Measurements from ENCODE around the gene TMEM117. TPM values are rescaled to one million over a fixed set of nuclear protein-coding genes. Genes with fewer than 3 reads are reported as not detected.

TMEM117 gene
- total RNA-seq, 1 donor from 2014 or later: not detected

DNA sequence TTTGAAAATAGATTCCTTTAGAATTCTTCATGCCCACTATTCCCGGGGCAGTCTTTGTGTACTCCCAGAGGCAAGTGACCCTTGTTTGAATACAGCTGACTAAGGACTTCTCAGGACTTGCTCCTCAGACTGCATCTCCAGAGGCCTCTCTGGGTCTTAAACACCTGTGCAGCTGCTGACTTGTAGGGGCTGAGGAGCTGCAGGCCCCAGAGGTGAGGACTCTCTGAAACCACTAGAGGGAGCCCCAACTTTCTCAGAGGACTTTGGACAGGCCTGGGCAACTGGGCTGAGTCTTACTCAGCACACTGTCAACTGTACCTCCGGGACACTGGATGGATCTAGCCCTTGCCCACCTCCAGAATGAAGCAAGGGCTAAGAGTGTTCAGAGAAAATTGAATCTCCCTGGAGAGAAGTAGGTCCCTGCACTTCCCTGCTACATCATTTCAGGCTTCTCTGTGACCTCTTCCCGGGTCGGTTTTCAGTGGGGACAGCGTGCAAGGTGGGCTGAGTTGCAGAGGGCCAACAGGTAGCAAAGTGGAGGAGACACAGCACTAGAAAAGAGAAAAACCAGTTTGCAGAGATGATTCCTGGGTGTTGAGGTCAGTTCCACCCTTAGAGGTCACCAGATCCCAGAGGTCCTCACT lies 164.6 kb downstream of the TMEM117 start:
- Mint-ChIP-seq H3K4me1 (ENCODE audit: low read depth, unreplicated experiment) (no peaks in the 10 kb centered on the region), H3K4me3 (ENCODE audit: unreplicated experiment) (no peak overlapping the region), H3K36me3 (ENCODE audit: unreplicated experiment) (peaks cover 4% of the 10 kb centered on the region), H3K27me3 (ENCODE audit: unreplicated experiment) (peaks cover 5% of the 10 kb centered on the region), H3K9me3 (ENCODE audit: unreplicated experiment) (no peaks in the 10 kb centered on the region), H3K27ac (ENCODE audit: unreplicated experiment) (no peak overlapping the region)
- peak; percentile 24 for DNase-seq
- TF ChIP-seq, protein P1, sequence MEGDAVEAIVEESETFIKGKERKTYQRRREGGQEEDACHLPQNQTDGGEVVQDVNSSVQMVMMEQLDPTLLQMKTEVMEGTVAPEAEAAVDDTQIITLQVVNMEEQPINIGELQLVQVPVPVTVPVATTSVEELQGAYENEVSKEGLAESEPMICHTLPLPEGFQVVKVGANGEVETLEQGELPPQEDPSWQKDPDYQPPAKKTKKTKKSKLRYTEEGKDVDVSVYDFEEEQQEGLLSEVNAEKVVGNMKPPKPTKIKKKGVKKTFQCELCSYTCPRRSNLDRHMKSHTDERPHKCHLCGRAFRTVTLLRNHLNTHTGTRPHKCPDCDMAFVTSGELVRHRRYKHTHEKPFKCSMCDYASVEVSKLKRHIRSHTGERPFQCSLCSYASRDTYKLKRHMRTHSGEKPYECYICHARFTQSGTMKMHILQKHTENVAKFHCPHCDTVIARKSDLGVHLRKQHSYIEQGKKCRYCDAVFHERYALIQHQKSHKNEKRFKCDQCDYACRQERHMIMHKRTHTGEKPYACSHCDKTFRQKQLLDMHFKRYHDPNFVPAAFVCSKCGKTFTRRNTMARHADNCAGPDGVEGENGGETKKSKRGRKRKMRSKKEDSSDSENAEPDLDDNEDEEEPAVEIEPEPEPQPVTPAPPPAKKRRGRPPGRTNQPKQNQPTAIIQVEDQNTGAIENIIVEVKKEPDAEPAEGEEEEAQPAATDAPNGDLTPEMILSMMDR (IDR thresholded peaks at IDR 0.05; ENCODE audit: partially characterized antibody, unreplicated experiment): peak; percentile 75

DNA sequence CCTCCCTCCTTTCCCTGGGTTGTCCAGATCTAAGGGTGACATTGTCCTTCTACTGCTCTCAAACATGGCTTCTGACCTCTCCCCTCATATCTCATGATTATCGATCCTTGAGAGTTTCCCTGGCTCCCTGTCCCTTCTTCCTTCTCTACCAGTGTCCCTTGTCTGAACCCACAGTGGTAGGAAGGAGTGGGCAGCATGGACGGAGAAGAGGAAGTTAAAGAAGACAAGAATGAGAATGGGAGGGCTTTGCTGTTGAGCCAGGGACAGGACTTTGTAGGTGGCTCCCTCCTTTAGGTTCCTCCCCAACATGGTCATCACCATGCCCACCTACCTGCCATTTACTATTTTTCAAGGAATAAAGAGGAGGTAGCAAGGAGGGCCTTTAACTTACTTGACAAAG lies 166.7 kb downstream of the TMEM117 start:
- peaks cover 4% of the 10 kb centered on the region for H3K36me3 Mint-ChIP-seq (ENCODE audit: unreplicated experiment)
- TF ChIP-seq, protein P1 (IDR thresholded peaks at IDR 0.05; ENCODE audit: partially characterized antibody, unreplicated experiment): no peak
- H3K27me3 Mint-ChIP-seq (ENCODE audit: unreplicated experiment): peaks cover 5% of the 10 kb centered on the region
- DNase-seq: no peak
- H3K4me3 Mint-ChIP-seq (ENCODE audit: unreplicated experiment): no peak overlapping the region
- no peaks in the 10 kb centered on the region for H3K9me3 Mint-ChIP-seq (ENCODE audit: unreplicated experiment)
- H3K4me1 Mint-ChIP-seq (ENCODE audit: low read depth, unreplicated experiment): no peaks in the 10 kb centered on the region
- no peak overlapping the region for H3K27ac Mint-ChIP-seq (ENCODE audit: unreplicated experiment)

DNA sequence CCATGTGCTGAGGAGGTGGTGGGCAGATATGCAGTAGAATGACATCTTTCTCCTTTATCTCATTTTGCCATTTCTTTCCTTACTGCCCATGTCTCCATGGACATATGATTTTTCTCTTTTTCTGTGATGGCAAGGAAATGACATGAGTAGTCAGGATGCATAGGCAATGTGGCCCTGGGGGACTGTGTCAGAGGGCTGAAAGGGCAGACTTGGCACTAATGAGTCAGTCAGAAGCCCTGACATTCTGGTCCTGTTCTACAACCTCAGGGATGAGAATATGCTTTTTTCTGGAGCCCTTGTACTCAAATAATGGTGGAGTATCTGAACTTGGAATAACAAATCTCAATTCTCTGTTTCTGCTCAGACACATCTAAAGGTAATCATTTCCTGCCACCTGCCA lies 167.8 kb downstream of the TMEM117 start:
- Mint-ChIP-seq H3K4me1 (ENCODE audit: low read depth, unreplicated experiment) (no peaks in the 10 kb centered on the region), H3K27me3 (ENCODE audit: unreplicated experiment) (peaks cover 5% of the 10 kb centered on the region), H3K27ac (ENCODE audit: unreplicated experiment) (no peak overlapping the region), H3K4me3 (ENCODE audit: unreplicated experiment) (no peak overlapping the region), H3K36me3 (ENCODE audit: unreplicated experiment) (peaks cover 11% of the 10 kb centered on the region), H3K9me3 (ENCODE audit: unreplicated experiment) (peaks cover 2% of the 10 kb centered on the region)
- TF ChIP-seq, protein P1 (IDR thresholded peaks at IDR 0.05; ENCODE audit: partially characterized antibody, unreplicated experiment): no peak
- no peak for DNase-seq

DNA sequence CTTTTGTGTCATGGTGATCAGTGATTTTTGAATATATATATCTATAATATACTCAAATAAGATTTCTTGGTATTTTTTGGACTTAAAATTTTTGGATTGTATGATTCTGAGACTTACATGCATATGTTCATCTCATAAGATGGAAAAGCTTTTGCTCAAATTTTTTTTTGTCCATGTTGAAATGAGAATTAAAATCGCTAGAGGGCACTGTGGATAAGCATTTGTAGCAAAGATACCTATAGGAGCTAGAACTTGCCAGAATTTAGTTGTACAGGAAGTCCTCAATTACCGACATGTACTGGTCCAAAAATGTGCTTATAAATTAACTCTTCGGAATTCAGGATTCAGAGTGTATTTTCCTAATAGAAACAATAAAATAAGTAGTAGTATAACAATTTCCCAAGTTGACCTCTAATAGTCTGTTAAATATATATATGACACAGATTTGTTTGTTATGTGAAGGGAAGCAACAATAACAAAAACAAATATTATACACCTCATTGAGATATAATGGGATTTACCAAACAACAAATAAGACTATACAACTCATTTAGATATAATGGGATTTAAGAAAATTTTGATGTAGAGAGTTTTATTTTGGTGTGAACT lies 179.6 kb downstream of the TMEM117 start:
- no peak for DNase-seq
- TF ChIP-seq, protein P1 (IDR thresholded peaks at IDR 0.05; ENCODE audit: partially characterized antibody, unreplicated experiment): peak; percentile 61
- peaks cover 4% of the 10 kb centered on the region for H3K4me1 Mint-ChIP-seq (ENCODE audit: low read depth, unreplicated experiment)
- no peaks in the 10 kb centered on the region for H3K27me3 Mint-ChIP-seq (ENCODE audit: unreplicated experiment)
- no peaks in the 10 kb centered on the region for H3K36me3 Mint-ChIP-seq (ENCODE audit: unreplicated experiment)
- no peak overlapping the region for H3K4me3 Mint-ChIP-seq (ENCODE audit: unreplicated experiment)
- no peaks in the 10 kb centered on the region for H3K9me3 Mint-ChIP-seq (ENCODE audit: unreplicated experiment)
- H3K27ac Mint-ChIP-seq (ENCODE audit: unreplicated experiment): no peak overlapping the region

DNA sequence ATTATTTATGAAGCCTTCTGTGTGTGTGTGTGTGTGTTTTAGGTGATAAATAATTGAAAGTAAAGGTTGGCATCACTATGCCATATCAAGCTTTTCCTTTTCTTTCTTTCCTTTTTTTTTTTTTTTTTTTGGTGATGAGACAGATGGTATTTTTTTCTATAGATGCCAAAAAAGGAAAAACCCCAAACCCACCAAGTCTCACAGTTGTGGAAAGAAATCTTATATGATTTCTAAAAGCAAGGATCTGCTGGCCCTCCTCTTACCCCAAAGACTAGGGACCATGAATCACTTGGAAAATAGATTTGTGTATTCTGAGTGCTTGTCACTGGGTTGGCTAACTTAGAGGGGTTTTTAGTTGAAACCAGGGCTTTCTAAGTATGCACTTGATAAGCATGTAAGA lies 181.3 kb downstream of the TMEM117 start:
- no peak for DNase-seq
- no peak overlapping the region for H3K27ac Mint-ChIP-seq (ENCODE audit: unreplicated experiment)
- H3K27me3 Mint-ChIP-seq (ENCODE audit: unreplicated experiment): no peaks in the 10 kb centered on the region
- no peak overlapping the region for H3K4me3 Mint-ChIP-seq (ENCODE audit: unreplicated experiment)
- TF ChIP-seq, protein P1 (IDR thresholded peaks at IDR 0.05; ENCODE audit: partially characterized antibody, unreplicated experiment): no peak
- H3K36me3 Mint-ChIP-seq (ENCODE audit: unreplicated experiment): no peaks in the 10 kb centered on the region
- H3K9me3 Mint-ChIP-seq (ENCODE audit: unreplicated experiment): no peaks in the 10 kb centered on the region
- peaks cover 4% of the 10 kb centered on the region for H3K4me1 Mint-ChIP-seq (ENCODE audit: low read depth, unreplicated experiment)

All from glutamatergic neuron (in vitro differentiated cells).